HCT116 (cell line): Measurements from ENCODE around the gene GCK. TPM values are rescaled to one million over a fixed set of nuclear protein-coding genes. Genes with fewer than 3 reads are reported as not detected.

Source experiments
- ATAC-seq: fragments of 200-7000 bp; cut with Tn5 transposase; 2 replicates; pipeline ENCODE4 v1.9.1; 2020; ENCODE audit warnings: mild to moderate bottlenecking, moderate library complexity
- BruUV-seq: library from RNA; stranded (reverse); fragments of 400-500 nt; replicated peaks from 2 replicates; lab custom pipeline; 2021; lab: Mats Ljungman, UMichigan
- CTCF ChIA-PET: fragments of 300-600 bp; sonication (Branson Sonifier 250); formaldehyde crosslinking; loops from one replicate; lab custom pipeline; 2021; ENCODE audit warnings: antibody characterized with exemption; lab: Charles Lee
- POLR2A ChIA-PET: fragments of 300-600, 350-600 bp; sonication (Branson Sonifier 250); formaldehyde crosslinking; loops from one replicate; lab custom pipeline; 2021; ENCODE audit warnings: antibody characterized with exemption; lab: Charles Lee
- RAD21 ChIA-PET, 2 experiments: fragments of 300-600 bp; sonication (Branson Sonifier 250); formaldehyde crosslinking; loops; one replicate each; lab custom pipeline; 2023; ENCODE audit warnings: low total read pairs in 2 of 2; ENCODE audit not compliant: uncharacterized antibody in 2 of 2, unreplicated experiment in 2 of 2, low non-redundant PET in 1 of 2; lab: Charles Lee
- DNase-seq: peaks from one replicate; pipeline ENCODE4 v3.0.0-alpha.2; 2010; ENCODE audit warnings: low read depth, low spot score
- H2AFZ ChIP-seq: fragments of 200-600 bp; shearing (Covaris generic), sonication (generic); 2 replicates; pipeline ENCODE4 v1.6.1; 2017; ENCODE audit warnings: low read depth, mixed run types, mixed read lengths, antibody characterized with exemption, low read length; ENCODE audit not compliant: poor library complexity, severe bottlenecking
- H3K27ac ChIP-seq: 2 replicates; pipeline ENCODE4 v1.5.1; 2012; ENCODE audit warnings: low read depth, low read length
- H3K27me3 ChIP-seq: fragments of 200-600 bp; sonication (generic); 2 replicates; pipeline ENCODE4 v1.6.1; 2016; ENCODE audit warnings: mixed run types, low read length, mixed read lengths; ENCODE audit not compliant: insufficient read depth
- H3K36me3 ChIP-seq, 2 experiments: fragments of 200-500 bp in 1 of 2; fragments of 200-600 bp in 1 of 2; sonication (Bioruptor generic) in 1 of 2; sonication (generic) in 1 of 2; 2 replicates each; pipeline versions ENCODE4 v1.5.1 to v1.6.1; 2014 to 2016; ENCODE audit warnings: low read length in 2 of 2, inconsistent platforms in 1 of 2, mixed read lengths in 1 of 2, mixed run types in 1 of 2; ENCODE audit not compliant: insufficient read depth in 2 of 2, control insufficient read depth in 1 of 2
- H3K4me1 ChIP-seq, 2 experiments: fragments of 200-600 bp in 1 of 2; sonication (generic) in 1 of 2; 2 replicates each; pipeline versions ENCODE4 v1.5.1 to v1.6.1; 2012 to 2017; ENCODE audit warnings: low read length in 2 of 2, inconsistent platforms in 1 of 2, mild to moderate bottlenecking in 1 of 2, mixed read lengths in 1 of 2, mixed run types in 1 of 2, moderate library complexity in 1 of 2; ENCODE audit not compliant: insufficient read depth in 2 of 2, control insufficient read depth in 1 of 2
- H3K4me2 ChIP-seq: fragments of 200-600 bp; sonication (generic); 2 replicates; pipeline ENCODE4 v1.6.1; 2017; ENCODE audit warnings: mixed run types, low read length, mixed read lengths
- H3K4me3 ChIP-seq, 2 experiments: fragments of 200-600 bp in 1 of 2; sonication (generic) in 1 of 2; replicated peaks in 1 of 2; 2 replicates each; pipeline ENCODE4 v1.5.1; 2011 to 2016; ENCODE audit warnings: low read length in 2 of 2, control low read depth in 1 of 2, low read depth in 1 of 2, mild to moderate bottlenecking in 1 of 2, mixed read lengths in 1 of 2, mixed run types in 1 of 2
- H3K79me2 ChIP-seq: fragments of 200-600 bp; sonication (generic); 2 replicates; pipeline ENCODE4 v1.6.1; 2017; ENCODE audit warnings: mild to moderate bottlenecking, mixed run types, low read length, moderate library complexity, mixed read lengths; ENCODE audit not compliant: insufficient read depth
- H3K9ac ChIP-seq: fragments of 200-600 bp; sonication (generic); 2 replicates; pipeline ENCODE4 v1.6.1; 2016; ENCODE audit warnings: low read length, mixed read lengths
- H3K9me2 ChIP-seq: fragments of 200-600 bp; sonication (generic), shearing (Covaris generic); 2 replicates; pipeline ENCODE4 v1.6.1; 2017; ENCODE audit warnings: mixed run types, mild to moderate bottlenecking, moderate library complexity; ENCODE audit not compliant: insufficient read depth
- H3K9me3 ChIP-seq, 2 experiments: fragments of 200-500 bp in 1 of 2; fragments of 200-600 bp in 1 of 2; sonication (Bioruptor generic) in 1 of 2; sonication (generic) in 1 of 2; 2 replicates each; pipeline ENCODE4 v1.6.1; 2014 to 2017; ENCODE audit warnings: low read length in 2 of 2, mixed read lengths in 2 of 2, inconsistent platforms in 1 of 2, low read depth in 1 of 2, mild to moderate bottlenecking in 1 of 2, mixed run types in 1 of 2, moderate library complexity in 1 of 2; ENCODE audit not compliant: control insufficient read depth in 1 of 2, insufficient read depth in 1 of 2
- H4K20me1 ChIP-seq: fragments of 200-600 bp; sonication (generic), shearing (Covaris generic); 2 replicates; pipeline ENCODE4 v1.6.1; 2017; ENCODE audit warnings: mixed run types, mild to moderate bottlenecking, moderate library complexity; ENCODE audit not compliant: insufficient read depth
- CBX3 ChIP-seq: IDR thresholded peaks from 2 replicates; pipeline ENCODE4 v1.6.1; 2012; ENCODE audit warnings: low read depth
- CEBPB ChIP-seq: IDR thresholded peaks from 2 replicates; pipeline ENCODE4 v1.6.1; 2012; ENCODE audit warnings: low read depth
- EGR1 ChIP-seq: IDR thresholded peaks from 2 replicates; pipeline ENCODE4 v1.6.1; 2012; ENCODE audit warnings: low read depth
- ELF1 ChIP-seq: IDR thresholded peaks from 2 replicates; pipeline ENCODE4 v1.6.1; 2012; ENCODE audit warnings: low read depth, borderline replicate concordance
- EZH2 ChIP-seq: fragments of 200-600 bp; sonication (generic); IDR thresholded peaks from 2 replicates; pipeline ENCODE4 v1.6.1; 2017; ENCODE audit warnings: antibody characterized with exemption, mixed run types
- FOSL1 ChIP-seq: IDR thresholded peaks from 2 replicates; pipeline ENCODE4 v1.6.1; 2012; ENCODE audit warnings: low read depth
- JUND ChIP-seq: IDR thresholded peaks from 2 replicates; pipeline ENCODE4 v1.6.1; 2012
- RAD21 ChIP-seq: IDR thresholded peaks from 2 replicates; pipeline ENCODE4 v1.6.1; 2012; ENCODE audit warnings: low read depth, mild to moderate bottlenecking
- SIN3A ChIP-seq: IDR thresholded peaks from 2 replicates; pipeline ENCODE4 v1.6.1; 2012; ENCODE audit warnings: low read depth
- SRF ChIP-seq: IDR thresholded peaks from 2 replicates; pipeline ENCODE4 v1.6.1; 2012; ENCODE audit warnings: low read depth
- TCF7L2 ChIP-seq: IDR thresholded peaks from 2 replicates; pipeline ENCODE4 v1.7.0; 2011; ENCODE audit warnings: borderline replicate concordance, inconsistent platforms; ENCODE audit not compliant: insufficient read depth, insufficient read length; ENCODE audit errors: extremely low read depth
- ZFX ChIP-seq: fragments of 450-650 bp; IDR thresholded peaks from 2 replicates; pipeline ENCODE4 v1.6.1; 2017
- ZNF274 ChIP-seq: fragments of 200-500 bp; sonication (Bioruptor generic); IDR thresholded peaks from 2 replicates; pipeline ENCODE4 v1.6.1; 2014; ENCODE audit warnings: mild to moderate bottlenecking, low read depth, low read length, inconsistent platforms
- intact Hi-C: fragments of 100-400 bp; cut with micrococcal nuclease; formaldehyde crosslinking; loops from 2 replicates; pipeline ENCODE4 v1.10.0; 2022
- total RNA-seq: library from RNA; stranded (reverse); gene quantifications from one replicate; pipeline ENCODE4 v1.2.1, GENCODE V29; 2021; ENCODE audit not compliant: unreplicated experiment
- TF ChIP-seq, protein P1 (sequence below), 3 experiments: fragments of 200-600 bp in 1 of 3; sonication (generic) in 1 of 3; IDR thresholded peaks in 2 of 3; conservative IDR thresholded peaks in 1 of 3; 2 replicates each; pipeline ENCODE4 v1.5.1; 2012 to 2017; ENCODE audit warnings: low read depth in 2 of 3, low read length in 2 of 3, antibody characterized with exemption in 1 of 3, borderline replicate concordance in 1 of 3, control low read depth in 1 of 3, mild to moderate bottlenecking in 1 of 3, mixed read lengths in 1 of 3, mixed run types in 1 of 3, moderate library complexity in 1 of 3; ENCODE audit not compliant: insufficient read depth in 1 of 3
- TF ChIP-seq, protein P2 (sequence below): IDR thresholded peaks from 2 replicates; pipeline ENCODE4 v1.6.1; 2012

GCK gene
- total RNA-seq, 1 experiment from 2014 or later = 0.34 TPM

DNA sequence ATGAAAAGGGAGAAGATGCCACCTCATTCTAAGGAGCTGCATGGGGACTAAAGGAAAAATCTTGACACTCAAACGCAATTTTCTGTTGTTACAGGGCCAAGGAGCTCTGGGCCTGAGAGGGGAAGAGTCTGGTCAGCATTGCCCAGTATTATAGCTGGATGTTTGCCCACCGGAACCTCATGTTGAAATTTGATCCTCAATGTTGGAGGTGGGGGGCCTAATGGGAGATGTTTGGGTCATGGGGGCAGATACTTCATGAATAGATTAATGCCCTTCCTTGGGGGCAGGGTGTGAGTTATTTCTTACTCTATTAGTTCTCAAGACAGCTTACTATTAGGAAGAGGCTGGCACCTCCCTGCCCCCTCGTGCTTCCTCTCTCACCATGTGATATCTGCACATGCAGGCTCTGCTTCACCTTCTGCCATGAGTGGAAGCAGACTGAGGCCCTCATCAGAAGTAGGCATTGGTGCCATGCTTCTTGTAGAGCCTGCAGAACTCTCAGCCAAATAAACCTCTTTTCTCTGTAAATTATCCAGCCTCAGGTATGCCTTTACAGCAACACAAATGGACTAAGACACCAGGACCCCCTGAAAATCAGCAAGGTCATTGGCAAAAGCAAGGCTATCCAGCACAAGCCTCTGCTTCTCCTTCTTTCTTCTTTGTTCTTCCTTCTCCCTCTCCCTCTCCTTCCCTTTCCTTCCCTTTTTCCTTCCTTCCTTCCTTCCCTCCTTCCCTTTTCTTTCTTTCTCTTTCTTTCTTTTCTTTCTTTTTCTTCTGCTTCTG is 15.1 kb downstream of the GCK start:
- no peak overlapping the region for H3K4me3 ChIP-seq
- BruUV-seq = no TSS peak
- H3K9ac ChIP-seq = no peak overlapping the region
- no peak overlapping the region for H3K27ac ChIP-seq
- intact Hi-C loops = no loop called here
- no peaks in the 10 kb centered on the region for H3K36me3 ChIP-seq
- H3K9me3 ChIP-seq = no peaks in the 10 kb centered on the region
- no peaks in the 10 kb centered on the region for H3K79me2 ChIP-seq
- no peaks in the 10 kb centered on the region for H4K20me1 ChIP-seq
- no peak for ATAC-seq
- H3K9me2 ChIP-seq = no peaks in the 10 kb centered on the region
- no peak overlapping the region for H2AFZ ChIP-seq
- H3K4me1 ChIP-seq = peaks cover 10 to 11% of the 10 kb centered on the region in 2 experiments
- TF ChIP-seq, protein P1, sequence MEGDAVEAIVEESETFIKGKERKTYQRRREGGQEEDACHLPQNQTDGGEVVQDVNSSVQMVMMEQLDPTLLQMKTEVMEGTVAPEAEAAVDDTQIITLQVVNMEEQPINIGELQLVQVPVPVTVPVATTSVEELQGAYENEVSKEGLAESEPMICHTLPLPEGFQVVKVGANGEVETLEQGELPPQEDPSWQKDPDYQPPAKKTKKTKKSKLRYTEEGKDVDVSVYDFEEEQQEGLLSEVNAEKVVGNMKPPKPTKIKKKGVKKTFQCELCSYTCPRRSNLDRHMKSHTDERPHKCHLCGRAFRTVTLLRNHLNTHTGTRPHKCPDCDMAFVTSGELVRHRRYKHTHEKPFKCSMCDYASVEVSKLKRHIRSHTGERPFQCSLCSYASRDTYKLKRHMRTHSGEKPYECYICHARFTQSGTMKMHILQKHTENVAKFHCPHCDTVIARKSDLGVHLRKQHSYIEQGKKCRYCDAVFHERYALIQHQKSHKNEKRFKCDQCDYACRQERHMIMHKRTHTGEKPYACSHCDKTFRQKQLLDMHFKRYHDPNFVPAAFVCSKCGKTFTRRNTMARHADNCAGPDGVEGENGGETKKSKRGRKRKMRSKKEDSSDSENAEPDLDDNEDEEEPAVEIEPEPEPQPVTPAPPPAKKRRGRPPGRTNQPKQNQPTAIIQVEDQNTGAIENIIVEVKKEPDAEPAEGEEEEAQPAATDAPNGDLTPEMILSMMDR (IDR thresholded peaks at IDR 0.05 in 2 of 3, conservative IDR thresholded peaks at IDR 0.05 in 1 of 3; ENCODE audit: borderline replicate concordance in 1 of 3, insufficient read depth in 1 of 3, low read depth in 2 of 3, low read length in 2 of 3) = no peak
- no peak for TF ChIP-seq FOSL1
- TF ChIP-seq JUND = no peak
- no peak for TF ChIP-seq SIN3A
- no peak for TF ChIP-seq CBX3
- no peak for TF ChIP-seq ZFX
- no peak for TF ChIP-seq EGR1
- TF ChIP-seq ZNF274 = no peak
- no peak for TF ChIP-seq ELF1
- no peak for TF ChIP-seq EZH2
- no peak for TF ChIP-seq CEBPB
- no peak for TF ChIP-seq TCF7L2
- no peak for TF ChIP-seq RAD21
- no peak for TF ChIP-seq SRF
- TF ChIP-seq, protein P2, sequence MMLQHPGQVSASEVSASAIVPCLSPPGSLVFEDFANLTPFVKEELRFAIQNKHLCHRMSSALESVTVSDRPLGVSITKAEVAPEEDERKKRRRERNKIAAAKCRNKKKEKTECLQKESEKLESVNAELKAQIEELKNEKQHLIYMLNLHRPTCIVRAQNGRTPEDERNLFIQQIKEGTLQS = no peak
- 0 out of 2 replicates have a peak, but pooled peaks cover 5% of the 10 kb centered on the region for H3K27me3 ChIP-seq
- ChIA-PET CTCF (no interaction called here), POLR2A (no interaction called here), RAD21 (no interaction called here)
- DNase-seq = no peak
- H3K4me2 ChIP-seq = no peak overlapping the region
